Neural progenitor cell (in vitro differentiated cells): ENCODE results near the gene EP400.

ENCODE experiments used
- EZH2 ChIP-seq: fragments of 200-600 bp; sonication (generic); IDR thresholded peaks from 2 replicates; pipeline ENCODE4 v1.6.1; 2017; ENCODE audit warnings: antibody characterized with exemption, mild to moderate bottlenecking, moderate library complexity
- TF ChIP-seq, protein P1 (sequence below): fragments of 200-600 bp; sonication (generic); IDR thresholded peaks from 2 replicates; pipeline ENCODE4 v1.5.1; 2017; ENCODE audit warnings: antibody characterized with exemption, mild to moderate bottlenecking

DNA sequence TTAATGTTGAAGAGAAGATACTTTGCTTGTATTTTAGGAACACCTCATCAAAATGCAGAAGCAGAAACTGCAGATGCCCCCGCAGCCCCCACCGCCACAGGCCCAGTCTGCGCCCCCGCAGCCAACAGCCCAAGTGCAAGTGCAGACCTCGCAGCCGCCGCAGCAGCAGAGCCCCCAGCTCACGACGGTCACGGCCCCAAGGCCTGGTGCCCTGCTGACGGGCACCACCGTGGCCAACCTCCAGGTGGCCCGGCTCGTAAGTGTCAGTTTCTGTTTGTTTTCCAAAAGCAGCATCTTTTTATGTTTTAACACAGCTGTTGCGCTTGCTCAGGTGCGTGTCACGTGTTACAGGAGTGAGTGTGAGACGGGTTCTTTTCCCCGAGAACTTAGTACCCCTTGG, 114.9 kb downstream of the EP400 start:
- TF ChIP-seq EZH2 = no peak
- TF ChIP-seq, protein P1, sequence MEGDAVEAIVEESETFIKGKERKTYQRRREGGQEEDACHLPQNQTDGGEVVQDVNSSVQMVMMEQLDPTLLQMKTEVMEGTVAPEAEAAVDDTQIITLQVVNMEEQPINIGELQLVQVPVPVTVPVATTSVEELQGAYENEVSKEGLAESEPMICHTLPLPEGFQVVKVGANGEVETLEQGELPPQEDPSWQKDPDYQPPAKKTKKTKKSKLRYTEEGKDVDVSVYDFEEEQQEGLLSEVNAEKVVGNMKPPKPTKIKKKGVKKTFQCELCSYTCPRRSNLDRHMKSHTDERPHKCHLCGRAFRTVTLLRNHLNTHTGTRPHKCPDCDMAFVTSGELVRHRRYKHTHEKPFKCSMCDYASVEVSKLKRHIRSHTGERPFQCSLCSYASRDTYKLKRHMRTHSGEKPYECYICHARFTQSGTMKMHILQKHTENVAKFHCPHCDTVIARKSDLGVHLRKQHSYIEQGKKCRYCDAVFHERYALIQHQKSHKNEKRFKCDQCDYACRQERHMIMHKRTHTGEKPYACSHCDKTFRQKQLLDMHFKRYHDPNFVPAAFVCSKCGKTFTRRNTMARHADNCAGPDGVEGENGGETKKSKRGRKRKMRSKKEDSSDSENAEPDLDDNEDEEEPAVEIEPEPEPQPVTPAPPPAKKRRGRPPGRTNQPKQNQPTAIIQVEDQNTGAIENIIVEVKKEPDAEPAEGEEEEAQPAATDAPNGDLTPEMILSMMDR = no peak
